Activated CD4-positive, alpha-beta T cell treated with anti-CD3 and anti-CD28 coated beads for 4 hours (primary cell): ENCODE results near the gene PTPA.
A peak's percentile ranks its signal among the peaks of the same experiment; 100 is the strongest.

ENCODE experiments used
- DNase-seq, 2 donors: peaks; one replicate each; pipeline ENCODE4 v3.0.0-alpha.2; 2020

Gene PTPA

DNA sequence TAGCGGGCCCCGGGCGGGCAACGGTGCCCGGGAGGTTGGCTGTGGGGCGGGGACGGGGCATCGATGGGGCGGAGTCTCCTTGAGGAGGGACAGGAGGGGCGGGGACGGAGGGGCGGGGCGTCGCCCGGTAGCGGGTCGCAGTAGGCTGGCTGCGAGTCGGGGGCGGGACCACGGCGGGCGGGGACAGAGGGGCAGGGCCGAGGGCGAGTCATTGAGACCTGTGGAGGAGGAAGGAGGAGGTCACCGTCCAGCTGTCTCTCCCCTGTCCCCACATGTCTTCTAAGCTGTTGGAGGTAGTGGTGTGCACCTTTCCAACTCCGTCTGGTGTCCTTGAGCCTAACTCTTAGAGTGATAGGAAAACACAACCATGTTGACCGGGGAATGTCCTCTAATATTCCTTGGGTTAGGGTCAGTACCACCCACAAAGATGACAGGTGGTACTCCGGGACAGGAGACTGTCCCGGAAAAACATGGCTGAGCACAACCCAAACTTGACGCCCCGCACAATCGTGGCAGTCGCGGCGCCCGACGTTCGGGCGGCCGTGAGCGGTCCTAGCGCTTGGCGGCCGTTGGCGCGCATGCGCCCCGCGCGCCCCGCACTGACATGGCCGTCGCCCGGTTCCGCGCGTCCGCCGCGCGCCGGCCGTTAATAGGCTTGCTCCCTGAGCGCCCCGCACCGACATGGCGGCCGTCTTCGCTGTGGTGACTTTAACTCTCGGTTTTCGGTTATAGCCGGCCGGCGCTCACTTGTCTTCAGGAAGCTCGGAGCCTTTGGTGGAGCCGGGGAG is at the start of gene PTPA, which contains the start of gene CRAT:
Gene PTPA, plus strand, starts transcription at position 676 of the 788 bp plus-strand sequence. CDS start 186 bp downstream, outside the sequence.
Gene CRAT, minus strand, starts transcription at position 54 of the 788 bp plus-strand sequence. CDS start 284 bp downstream, outside the sequence.
- DNase-seq = peak; percentile 95 to 96

DNA sequence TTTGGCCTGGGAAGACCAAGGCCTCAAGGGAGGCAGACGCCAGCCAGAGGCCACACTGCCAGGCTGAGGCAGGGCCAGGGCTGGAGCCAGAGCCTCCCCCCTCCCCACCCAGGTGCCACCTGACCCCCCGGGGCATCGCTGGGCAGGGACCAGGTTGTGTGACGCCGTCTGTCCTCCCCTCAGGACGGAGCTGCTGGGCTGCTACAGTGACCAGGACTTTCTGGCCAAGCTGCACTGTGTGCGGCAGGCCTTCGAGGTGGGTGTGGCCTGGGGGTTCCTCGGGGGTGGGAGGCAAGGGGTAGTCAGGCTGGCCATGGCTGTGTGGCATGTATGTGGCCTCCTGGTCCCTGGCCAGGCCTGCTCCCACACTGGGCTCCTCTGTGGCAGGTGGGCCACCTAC is 48.2 kb upstream of the PTPA start:
- DNase-seq = no peak

- no peak for DNase-seq
These were observed 46.7 kb upstream of the PTPA start for GRCh38 chr9:129064499-129064908.

DNA sequence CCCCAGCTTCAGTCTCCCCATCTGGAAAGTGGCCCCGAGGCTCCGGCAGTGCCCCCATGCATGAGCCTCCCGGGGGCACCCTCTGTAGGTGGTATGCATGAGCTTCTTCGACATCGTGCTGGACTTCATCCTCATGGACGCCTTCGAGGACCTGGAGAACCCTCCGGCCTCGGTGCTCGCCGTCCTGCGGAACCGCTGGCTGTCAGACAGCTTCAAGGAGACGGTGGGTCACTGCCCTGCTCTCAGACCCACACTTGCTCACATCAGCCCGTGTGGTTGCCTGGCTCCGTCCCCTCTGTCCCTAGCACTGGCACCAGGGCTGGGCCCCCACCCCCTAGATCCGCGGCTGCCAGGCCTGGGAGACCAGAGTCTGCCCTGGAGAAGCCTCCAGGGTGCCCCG is 43.1 kb upstream of the PTPA start:
- no peak for DNase-seq

GRCh38 chr9:129068990-129069861 is 42.0 kb upstream of the PTPA start:
- DNase-seq = peak; percentile 28 to 44

DNA sequence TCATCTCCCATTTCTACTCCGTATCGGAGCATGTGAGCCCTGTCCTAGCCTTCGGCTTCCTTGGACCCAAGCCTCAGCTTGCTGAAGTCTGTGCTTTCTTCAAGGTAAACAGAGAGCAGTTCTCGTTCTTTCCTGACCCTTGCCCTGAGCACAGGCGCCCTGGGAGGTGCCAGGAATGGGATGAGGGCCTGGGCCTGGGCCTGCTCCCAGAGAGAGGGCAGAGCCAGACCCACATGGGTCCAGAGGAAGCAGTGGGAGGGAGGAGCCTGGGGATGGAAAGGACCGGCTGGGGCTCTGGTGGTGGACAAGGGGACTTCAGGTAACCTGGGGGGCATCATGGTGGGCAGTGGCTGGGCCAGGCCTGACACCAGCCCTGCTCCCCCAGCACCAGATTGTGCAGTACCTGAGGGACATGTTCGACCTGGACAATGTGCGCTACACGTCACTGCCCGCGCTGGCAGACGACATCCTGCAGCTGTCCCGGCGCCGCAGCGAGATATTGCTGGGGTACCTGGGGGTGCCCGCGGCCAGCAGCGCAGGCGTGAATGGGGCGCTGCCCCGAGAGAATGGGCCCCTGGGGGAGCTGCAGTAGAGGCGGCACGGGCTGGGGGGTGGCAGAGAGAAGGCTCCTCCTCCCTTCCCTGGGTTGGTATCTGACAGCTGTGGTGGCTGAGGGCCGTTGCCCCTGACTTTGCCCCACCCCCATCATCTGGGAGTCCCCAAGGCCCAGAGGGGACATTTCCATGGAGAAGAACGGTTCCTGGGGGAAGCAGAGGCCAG is 41.2 kb upstream of the PTPA start:
- no peak for DNase-seq

DNA sequence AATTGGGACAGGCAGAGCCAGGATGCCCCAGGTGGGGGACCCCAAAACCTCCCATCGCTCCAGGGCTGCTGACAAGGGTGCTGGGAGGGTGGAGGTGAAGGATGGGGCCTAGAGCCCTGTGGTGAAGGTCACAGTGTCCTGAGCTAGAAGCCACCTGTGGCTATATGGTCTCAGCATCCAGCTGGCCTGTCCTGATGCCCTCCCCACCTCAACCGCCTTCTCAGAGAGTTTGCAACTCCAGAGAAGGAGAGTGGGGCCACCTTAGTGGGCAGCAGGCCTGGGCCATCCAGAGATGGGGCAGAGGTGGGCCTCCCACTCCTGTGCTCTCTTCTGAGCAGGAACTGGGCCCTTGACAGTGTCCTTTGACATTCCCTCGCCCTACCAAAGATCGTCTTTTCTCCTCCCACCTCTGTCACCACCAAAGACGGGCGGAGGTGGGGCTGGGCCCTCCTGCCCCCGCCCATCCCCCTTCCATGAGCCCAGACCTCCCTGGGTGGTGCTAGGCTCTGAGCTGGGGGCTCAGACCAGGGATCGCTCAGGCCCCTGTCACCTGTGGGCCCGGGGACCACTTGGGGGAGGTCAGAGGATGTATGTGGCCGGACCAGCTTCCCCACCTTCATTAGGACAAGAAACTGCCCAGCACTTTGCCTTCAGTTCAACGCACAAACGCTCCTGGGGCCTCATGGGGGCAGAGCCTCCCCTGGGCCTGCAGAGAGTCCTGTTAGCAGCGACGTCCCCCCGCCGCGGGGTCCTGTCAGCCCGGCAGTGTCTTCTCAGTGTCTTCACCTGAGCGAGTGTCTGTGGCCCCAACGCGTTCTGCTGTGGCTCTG is 40.3 kb upstream of the PTPA start:
- DNase-seq = no peak

DNA sequence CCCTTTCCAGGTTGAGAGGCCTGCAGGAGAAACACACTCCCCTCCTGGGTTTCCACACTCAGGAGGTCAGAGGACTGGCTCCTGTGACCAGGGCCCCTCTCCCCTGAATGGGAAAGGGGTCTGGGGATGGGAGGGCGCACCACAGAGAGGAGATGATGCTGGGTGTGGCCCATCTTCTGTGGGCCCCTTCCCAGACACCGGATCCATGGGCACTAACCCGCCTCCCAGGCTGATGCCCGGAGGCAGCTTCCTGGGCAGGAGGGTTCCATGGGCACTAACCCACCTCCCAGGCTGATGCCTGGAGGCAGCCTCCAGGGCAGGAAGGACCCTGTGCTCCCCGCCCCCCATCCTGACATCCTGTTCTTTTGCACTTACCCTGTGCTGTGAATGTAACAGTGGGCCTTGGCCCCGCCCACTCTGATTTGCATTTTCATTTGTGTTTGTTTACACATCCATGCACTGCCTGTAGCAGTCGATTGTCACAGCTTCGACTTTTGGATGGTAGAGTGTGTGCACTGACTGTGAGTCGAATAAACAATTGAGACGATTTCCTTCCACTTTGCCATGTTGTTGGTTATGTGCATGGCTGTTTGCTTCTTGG is 39.6 kb upstream of the PTPA start:
- DNase-seq = no peak

- DNase-seq = no peak
These were observed 39.0 kb upstream of the PTPA start for GRCh38 chr9:129072171-129072570.

GRCh38 chr9:129073404-129073803 is 37.8 kb upstream of the PTPA start:
- no peak for DNase-seq

DNA sequence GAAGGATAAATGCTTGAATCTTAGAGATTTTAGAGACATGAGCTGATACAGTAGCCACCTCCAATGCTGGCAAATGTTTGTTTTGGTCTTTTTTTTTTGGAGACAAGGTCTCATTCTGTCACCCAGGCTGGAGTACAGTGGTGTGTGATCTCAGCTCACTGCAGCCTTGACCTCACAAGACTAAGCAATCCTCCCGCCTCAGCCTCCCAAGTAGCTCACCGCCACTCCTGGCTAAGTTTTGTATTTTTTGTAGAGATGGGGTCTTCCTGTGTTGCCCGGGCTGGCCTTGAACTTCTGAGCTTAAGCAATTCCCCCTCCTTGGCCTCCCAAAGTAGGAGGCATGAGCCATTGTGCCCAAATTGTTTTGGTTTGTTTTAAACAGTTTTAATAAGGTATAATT is 37.1 kb upstream of the PTPA start:
- DNase-seq = no peak

DNA sequence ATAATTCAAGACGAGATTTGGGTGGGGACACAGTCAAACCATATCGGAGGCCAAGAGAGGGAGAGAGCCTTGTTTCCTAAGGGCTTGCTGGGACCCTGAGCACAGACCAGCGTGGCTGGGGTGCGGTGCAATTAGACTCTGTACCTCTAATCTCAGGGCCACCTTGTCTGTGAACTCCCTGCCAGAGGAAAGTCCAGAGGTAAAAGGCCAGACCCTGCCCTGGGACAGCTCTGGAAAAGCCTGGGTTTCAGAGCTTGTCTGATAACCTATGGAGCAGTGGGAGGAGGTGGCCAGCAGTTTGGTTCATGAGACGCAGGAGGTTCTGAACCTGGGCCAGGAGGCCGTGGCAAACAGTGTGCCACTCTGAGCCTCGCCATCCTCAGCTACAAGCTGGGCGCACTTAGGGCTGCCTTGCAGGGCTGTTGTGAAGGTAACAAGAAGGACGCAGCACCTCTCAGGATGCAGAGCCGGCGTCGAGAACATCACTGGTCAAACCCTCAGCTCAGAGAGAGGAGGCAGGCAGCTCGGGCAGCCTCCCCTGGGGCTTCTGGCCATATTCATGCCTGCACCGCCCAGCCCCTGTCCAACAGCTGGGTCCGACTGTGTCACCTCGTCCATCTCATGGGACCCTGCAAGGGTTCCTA is 35.1 kb upstream of the PTPA start:
- DNase-seq = no peak

DNA sequence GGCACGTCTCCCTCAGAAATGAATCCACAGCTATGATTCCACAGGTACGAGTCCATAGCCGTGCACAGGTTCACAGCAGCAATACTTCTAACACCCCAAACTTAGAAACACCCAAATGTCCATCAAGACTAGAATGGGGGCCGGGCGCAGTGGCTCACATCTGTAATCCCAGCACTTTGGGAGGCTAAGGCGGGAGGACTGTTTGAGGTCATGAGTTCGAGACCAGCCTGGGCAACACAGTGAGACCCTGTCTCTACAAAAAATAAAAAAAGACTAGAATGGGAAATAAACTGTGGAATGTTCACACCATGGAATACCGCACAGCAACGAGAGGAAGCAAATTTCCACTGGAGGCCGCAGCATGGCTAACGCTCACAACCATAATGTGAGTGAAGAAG is 34.6 kb upstream of the PTPA start:
- no peak for DNase-seq

DNA sequence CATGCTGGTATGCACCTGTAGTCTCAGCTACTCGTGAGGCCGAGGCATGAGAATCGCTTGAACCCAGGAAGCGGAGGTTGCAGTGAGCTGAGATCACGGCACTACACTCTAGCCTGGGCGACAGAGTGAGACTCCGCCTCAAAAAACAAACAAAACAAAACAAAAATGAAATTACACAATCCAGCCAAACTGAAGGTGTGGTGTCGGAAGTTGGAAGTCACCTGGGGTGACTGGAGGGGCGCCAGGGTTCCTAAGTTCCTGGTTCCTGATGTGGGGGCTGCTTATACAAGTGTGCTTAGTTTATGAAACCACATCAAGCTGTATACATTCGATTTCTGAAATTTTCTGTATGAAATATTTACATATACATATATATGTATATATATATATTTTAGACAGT is 34.0 kb upstream of the PTPA start:
- no peak for DNase-seq

DNA sequence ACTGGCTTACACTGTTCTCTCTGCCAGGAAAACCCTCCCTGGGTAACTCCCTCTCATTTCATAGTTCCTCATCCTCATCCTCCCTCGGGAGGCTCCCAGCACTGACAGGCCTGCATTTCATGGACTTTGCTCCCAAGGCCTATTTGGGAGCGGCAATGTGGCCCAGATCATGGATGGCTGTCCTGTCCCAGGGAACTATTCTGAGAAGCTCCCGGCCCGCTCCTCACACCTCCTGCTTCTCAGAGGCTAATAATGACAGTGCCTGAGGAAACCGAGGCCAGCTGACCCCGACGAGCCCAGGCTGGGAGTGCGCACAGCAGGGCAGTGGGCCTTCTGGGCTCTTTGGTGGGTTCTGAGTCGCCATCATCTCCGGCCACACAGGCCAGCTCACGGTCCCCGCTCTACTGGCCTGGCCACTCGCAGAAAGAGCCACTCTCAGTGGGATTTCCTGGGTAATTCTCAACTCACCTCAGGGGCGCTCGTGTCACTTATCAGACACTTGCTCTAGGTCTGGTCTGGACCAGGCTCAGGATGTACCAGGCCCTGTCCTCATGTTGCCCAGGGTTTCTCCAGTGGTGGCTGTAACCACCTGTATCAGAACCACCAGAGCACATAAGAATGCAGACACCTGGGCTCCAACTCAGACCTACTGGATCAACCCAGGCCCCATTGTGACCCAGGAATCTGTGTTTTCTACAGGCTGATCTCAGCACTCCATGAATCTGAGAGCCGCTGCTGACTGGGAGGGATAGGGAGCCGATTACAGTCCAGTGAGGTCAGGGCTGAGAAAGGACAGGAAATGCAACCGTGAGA is 32.3 kb upstream of the PTPA start:
- no peak for DNase-seq

GRCh38 chr9:129079829-129080228 is 31.4 kb upstream of the PTPA start:
- no peak for DNase-seq

GRCh38 chr9:129080298-129080600 is 31.0 kb upstream of the PTPA start:
- DNase-seq = no peak

GRCh38 chr9:129080601-129081387 is 30.4 kb upstream of the PTPA start, which contains the start of gene DOLPP1:
DOLPP1 (plus strand) TSS chr9:129081111; CDS start chr9:129081132, 21 bp downstream.
- peak; percentile 98 to 99 for DNase-seq

DNA sequence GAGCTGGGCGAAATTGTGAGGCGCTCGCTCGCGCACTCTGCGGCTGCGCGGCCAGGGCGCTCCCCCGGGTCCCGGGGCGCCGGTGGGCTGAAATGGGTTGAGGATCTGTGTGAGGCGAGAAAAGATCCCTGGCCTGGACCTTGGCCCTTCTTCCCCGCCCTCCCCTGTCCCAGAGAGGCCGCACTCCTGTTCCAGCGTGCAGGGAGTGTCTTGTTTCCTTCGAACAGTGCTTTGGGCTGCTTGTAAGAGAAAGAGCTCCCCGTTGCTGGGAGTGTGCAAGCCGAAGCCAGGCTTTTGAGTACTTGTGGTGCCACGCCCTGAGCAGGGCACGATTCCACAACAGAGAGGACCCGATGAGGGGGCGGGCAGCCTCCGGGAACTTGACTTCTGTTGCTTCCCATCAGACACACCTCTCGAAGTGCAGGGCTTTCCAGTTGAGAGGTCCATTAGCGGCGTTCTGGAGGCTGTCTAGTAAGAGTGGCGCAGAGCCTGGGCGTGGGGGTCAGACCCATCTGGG is 29.8 kb upstream of the PTPA start:
- DNase-seq = no peak
